HG03066 (cell line): ENCODE results near the gene CLASP1.
A peak's percentile ranks its signal among the peaks of the same experiment; 100 is the strongest.
"Not testable (repeated sequence)": the region's sequence is repeated elsewhere in the genome, so short reads cannot be mapped to it uniquely, and the experiment has no call there.

ENCODE experiments used
- ATAC-seq: cut with Tn5 transposase; IDR thresholded peaks from one replicate; pipeline ENCODE4 v1.9.1; 2021; ENCODE audit warnings: low read depth; ENCODE audit not compliant: unreplicated experiment

Gene CLASP1

DNA sequence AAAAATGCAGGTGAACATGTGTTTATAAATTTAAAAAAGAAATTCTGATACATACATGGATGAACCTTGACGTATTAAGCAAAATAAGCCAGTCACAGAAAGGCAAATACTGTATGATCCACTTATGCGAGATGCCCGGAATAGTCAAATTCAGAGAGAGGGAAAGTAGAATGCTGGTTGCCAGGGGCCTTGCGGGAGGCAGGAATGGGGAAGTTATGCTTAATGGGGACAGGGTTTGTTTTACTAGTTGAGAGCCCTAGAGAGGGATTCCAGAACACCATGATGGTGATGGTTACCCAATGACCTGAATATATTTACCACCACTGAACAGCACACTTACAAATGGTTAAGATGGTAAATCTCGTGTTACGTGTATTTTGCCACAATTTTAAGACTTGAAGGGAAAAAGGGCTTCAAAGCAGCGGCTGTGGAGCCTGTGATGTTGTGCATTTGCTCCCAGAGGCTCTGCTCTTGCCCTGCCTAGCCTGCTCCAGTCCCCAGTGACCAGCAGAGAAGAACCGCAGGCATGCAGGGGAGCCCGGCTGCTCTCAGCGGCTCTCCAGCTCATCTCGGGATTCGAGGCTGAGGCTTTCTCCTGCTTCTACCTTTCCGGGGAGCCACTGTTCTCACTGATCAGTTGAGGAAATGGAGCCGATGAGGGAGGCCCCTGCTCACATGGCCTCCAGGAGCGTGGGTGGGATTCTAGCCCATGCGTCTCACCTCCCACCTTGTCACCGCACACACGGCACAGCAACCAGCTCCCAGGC, 312.6 kb downstream of the CLASP1 start:
- no peak for ATAC-seq

DNA sequence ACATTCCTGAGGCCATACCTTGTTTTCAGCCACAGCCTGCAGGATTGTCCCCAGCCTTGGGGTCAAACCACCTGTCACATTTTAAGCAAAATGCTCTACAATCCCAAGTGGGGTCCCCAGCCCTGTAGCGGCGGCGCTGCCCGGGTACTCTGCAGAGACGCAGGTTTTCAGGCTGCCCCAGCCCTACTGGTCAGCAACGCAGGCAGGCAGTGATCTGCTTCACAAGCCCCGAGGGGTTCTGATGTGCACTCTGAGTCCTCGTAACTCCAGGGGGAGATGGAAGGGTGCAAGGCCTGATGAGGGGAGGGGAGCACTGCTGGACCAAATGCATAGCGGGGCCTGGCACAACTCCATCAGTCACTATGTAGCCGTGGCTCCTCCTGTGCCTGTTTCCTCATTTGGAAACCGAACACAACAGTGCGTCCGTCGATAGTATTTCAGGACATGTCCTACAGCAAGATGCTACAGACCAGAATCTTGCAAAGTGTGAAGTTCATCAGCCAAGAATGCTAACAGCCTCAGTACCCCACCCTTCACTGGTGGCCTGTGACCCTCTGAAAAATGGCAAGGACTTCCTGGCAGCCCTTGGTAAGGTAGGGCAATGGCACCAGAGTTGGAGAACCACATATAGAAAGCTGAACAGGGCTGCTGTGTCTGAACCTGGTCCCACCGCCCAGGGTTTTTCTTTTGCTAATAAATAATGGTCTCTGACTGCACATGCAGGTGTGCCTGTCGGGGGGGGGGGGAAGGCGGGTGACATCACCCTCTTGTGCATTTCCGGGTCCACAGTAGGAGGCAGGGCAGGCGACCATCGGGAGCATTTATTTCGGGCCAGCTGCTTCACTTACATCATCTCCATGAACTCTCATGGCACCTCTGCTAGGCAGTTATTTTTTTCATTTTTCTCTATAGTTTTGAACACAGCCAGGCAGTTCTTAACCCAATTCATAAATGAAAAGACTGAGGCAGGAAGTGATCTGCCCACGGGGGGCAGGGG, 313.7 kb downstream of the CLASP1 start:
- no peak for ATAC-seq

DNA sequence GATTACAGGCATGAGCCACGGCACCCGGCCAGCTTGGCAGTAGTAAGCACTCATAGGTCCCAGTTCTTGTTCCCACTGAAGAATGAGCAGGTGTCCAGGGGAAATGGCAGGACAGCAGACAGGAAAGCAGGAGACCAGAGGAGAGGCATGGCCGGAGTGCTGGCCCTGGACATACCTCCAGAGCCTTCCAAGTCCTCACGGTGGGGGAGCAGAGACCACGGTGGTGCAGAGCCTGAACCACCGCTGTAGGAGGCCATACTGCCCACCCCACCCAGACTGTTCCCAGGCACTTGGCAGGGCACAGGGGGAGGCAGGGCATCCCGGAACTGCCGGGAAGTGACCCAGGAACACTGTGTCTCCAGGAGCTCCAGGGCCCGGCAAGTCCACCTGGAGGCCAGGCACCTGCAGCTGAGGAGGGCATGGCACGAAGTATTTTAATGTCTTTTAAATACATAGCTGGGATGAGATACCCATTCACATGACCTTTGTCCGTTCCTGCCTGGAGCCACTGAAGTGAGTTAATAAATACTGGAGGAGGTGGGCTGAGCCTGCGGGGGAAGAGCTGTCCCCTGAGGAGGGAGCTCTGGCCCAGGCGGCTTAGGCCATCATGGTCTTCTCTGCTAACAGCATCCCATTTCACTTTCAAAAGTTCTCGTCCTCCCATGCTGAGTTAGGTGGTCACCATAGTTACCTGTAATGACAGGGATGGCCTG, 314.5 kb downstream of the CLASP1 start:
- peak; percentile 15 for ATAC-seq

DNA sequence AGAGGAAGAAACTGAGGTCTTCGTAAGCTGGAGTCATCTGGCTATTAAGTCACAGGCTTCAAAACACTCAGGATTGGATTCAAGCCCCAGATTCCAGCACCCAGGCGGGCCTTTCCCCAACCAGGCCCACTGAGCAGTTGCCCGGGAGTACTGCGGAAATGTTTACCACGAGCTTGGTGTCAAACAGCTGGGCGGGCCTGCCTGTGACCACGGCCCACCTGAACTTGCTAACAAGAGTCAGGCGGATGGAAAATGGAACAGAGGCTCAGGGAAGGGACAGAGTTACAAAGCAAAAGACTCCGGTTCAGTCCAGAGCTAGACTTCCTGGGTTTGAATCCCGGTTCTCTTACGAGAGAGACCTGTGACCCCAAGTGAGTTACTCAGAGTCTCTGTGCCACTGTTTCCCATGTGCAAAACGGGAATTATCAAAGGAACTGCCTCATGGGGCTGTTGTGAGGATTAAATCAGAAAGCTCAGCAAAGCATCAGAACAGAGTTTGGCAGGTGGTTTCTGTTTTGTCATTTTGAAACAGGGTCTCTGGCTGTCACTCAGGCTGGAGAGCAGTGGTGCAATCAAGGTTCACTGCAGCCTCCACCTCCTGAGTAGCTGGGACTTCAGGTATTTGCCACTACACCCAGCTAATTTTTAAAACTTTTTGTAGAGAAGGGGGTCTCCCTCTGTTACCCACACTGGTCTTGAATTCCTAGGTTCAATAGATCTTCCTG, 315.3 kb downstream of the CLASP1 start:
- peak; percentile 62 for ATAC-seq

DNA sequence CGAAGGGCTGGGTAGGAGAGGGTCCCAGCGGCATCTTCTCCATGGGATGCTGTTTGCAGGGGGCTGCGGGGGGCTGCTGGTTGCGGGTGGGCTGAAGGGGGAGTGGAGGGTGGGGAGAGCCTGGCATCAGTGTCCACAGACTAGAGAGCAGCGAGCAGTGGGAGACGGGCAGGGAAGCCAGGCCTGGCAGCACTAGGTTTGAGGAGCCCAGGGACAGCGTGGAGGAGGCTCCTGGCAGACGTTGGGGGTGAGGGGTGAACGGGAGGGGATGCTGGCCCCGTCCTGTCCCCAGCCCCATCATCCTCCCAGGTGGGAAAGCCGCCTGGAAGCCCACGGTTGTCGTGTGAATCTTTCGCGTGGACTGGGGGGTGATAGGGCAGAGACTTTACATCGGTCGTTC, 316.0 kb downstream of the CLASP1 start:
- ATAC-seq, result no peak

DNA sequence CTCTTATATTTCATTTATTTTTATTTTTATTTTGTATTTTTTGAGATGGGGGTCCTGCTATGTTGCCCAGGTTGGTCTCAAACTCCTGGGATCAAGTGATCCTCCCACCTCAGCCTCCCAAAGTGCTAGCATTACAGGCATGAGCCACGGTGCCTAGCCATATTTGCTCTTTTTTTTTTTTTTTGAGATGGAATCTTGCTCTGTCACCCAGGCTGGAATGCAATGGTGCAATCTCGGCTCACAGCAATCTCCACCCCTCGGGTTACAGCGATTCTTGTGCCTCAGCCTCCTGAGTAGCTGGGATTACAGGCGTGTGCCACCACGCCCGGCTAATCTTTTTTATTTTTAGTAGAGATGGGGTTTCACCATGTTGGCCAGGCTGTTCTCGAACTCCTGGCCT, 317.9 kb downstream of the CLASP1 start:
- not testable (repeated sequence) for ATAC-seq

DNA sequence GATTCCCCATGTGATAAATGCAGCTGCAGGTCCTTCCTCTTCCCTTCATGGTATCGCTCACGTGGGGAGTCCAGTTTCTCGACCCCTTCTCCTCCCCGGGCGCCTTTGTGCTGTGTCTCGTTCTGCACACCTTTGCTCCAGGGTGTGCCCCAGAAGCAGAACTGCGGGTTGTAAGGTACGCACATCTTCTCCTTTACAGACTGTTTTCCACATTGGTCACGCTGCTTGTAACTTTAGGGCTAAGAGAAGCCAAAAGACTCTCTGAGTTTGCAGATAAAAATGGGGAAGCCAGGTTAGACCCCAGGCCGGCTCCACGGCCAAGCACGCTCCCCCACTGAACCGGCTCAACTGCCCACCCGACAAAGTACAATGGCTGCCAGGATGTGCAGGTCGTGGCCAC, 318.3 kb downstream of the CLASP1 start:
- no peak for ATAC-seq

DNA sequence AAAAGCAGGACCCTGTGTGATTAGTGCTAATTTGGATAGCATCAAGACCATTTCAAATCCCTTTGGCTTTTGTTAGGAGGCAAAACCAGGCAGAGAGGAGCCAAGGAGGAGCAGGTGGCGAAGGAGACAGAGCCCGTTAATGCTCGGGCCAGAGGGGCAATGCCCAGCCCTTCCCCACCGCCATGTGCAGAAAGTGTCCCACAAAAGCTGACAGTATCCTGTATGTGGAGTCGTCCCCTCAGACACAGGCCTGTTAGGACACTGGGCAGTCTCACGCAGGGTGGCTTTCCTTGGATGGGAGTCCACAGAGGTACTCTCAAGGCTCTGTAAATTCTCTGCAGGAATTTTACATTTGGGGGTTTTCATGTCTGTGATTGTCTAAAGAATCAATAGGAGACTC, 319.5 kb downstream of the CLASP1 start:
- no peak for ATAC-seq

DNA sequence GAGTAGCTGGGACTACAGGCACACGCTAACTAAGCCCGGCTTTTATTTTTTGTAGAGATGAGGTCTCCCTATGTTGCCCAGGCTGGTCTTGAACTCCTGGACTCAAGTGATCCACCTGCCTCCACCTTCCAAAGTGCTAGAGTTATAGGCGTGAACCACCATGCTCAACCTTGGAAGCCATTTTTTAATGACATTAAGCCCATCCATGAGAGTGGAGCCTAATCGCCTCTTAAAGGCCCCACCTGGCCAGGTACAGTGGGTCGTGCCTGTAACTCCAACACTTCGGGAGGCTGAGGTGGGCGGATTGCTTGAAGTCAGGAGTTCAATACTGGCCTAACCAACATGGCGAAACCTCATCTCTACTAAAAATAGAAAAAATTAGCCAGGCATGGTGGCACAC, 322.6 kb downstream of the CLASP1 start:
- no peak for ATAC-seq

DNA sequence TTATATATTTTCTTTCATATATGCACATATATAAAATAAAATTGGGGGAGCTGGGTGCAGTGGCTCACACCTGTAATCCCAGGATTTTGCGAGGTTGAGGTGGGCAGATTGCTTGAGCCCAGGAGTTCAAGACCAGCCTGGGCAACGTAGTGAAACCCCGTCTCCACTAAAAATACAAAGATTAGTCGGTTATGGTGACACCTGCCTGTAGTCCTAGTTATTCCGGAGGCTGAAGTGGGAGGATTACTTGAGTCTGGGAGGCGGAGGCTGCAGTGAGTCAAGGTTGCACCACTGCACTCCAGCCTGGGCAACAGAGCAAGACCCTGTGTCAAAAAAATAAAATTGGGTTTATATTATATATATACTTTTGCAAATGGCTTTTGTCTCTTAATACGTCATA, 324.7 kb downstream of the CLASP1 start:
- no peak for ATAC-seq

DNA sequence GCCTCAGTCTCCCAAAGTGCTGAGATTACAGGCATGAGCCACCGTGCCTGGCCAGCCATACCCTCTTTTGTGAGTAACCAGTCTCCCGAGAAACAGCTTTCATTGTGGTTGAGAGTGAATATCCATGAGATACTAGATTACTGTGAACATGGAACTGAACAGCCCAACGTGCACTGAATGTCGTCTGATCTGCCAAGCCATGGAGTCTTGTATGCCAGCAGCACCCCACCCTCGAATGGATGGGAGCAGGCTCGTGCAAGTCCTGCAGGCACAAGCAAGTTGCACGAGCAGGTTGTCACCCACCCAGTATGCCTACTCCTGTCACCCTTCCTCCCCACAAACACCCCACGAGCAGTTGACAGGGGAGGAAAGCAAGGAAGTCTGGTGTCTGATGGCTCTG, 327.8 kb downstream of the CLASP1 start:
- no peak for ATAC-seq

DNA sequence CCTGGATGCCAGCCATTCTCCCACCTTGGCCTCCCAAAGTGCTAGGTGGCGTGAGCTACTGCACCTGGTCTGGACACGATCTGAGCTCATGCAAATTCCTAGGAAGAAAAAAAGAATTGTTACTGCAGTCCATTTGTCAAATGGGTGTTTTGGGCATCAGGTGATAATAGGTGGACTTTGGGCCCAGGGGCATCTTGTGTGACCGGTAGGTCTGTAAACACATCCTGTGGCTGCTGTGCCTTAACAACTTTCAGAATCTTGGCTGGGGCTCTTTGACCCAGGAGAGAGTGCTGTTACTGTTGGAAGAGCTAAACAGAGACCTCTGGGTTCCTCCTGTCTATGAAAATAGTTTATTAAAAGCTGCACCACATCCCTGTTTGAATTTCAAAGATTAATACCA, 329.3 kb downstream of the CLASP1 start:
- no peak for ATAC-seq

DNA sequence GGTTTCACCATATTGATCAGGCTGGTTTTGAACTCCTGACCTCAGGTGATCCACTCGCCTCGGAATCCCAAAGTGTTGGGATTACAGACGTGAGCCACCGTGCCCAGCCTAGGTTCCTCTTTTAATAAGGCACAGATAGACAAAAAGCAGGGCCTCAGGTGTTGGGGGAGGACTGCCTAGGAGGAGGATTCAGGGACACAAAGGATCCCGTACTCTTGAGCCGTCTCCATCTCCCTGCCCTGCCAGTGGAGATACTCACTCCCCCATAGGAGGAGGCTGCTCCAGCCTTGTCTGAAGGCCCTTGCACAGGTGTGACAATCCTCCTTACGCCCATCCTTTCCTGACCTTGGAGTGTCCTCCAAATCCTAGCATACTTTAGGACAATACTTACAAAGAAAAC, 332.3 kb downstream of the CLASP1 start:
- no peak for ATAC-seq

DNA sequence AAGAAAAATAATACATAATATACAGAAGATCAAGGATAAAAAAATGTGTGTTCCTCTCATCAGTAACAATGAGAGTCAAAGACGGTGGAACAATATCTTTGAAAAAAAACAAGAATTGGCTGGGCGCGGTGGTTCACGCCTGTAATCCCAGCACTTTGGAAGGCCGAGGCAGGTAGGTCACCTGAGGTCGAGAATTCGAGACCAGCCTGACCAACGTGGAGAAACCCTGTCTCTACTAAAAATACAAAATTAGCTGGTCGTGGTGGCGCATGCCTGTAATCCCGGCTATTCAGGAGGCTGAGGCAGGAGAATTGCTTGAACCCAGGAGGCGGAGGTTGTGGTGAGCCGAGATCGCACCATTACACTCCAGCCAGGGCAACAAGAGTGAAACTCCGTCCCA, 335.6 kb downstream of the CLASP1 start:
- ATAC-seq, result not testable (repeated sequence)

DNA sequence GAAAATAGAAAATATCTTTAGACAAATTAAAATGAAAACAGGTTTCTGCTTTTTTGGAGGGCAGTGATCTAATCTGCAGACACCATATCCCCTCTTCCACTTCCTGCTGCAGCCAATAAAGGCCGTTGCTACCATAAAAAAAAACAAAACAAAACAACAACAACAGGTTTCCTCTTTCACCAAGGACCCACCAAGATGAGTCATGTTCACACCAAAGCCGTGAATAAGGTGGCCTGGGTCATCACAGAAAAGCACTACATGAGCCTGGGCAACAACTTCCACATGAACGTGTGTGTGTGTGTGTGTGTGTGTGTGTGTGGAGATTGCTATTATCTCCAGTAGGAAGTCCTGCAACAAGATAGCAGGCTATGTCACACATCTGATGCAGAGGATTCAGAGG, 339.5 kb downstream of the CLASP1 start:
- peak; percentile 96 for ATAC-seq

DNA sequence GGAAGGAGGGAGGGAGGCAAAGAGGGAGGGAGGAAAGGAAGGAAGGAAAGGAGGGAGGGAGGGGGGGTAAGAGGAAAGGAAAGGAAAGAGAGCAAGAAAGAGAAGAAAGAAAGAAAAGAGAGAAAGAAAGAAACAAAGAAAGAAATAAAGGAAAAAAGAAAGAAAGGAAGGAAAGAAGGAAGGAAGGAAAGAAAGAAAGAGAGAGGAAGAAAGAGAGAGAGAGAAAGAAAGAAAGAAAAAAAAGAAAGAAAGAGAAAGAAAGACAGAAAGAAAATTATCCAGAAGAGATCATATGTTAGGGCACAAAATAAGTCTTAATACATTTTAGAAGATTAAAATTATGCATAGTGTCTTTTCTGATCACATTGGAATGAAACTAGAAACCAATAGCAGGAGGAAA, 339.9 kb downstream of the CLASP1 start:
- no peak for ATAC-seq

DNA sequence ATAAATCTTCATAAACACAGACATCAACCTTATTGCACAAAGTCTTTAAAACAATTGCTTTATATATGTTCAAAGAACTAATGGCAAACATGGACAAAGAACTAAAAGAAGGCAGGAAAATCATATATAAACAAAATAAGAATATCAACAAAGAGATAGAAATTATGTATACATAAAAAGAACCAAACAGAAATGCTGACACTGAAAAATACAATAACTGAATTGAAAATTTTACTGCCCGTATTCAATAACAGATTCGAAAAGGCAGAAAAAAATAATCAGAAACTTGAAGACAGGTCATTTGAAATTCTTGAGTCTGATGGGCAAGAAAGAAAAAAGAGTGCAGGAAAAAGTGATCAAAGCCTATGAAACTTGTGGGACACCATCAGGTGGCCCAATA, 342.2 kb downstream of the CLASP1 start:
- ATAC-seq, result no peak

DNA sequence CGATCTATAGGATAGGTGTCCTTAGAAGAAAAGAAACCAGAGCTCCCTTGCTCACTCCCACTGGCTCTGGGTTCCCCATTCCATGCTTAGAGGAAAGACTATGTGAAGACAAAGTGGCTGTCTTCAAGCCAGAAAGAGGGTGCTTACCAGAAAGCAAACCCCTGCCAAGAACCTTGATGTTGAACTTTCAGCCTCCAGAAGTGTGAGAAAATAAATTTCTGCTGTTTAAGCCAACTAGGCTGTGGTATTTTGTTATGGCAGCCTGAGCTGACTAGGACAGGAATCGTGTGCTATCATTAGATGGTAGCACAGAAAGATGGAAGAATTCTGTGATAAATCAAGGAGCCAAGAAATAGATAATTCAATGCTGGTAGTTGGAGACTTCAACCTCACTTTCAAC, 344.3 kb downstream of the CLASP1 start:
- no peak for ATAC-seq

DNA sequence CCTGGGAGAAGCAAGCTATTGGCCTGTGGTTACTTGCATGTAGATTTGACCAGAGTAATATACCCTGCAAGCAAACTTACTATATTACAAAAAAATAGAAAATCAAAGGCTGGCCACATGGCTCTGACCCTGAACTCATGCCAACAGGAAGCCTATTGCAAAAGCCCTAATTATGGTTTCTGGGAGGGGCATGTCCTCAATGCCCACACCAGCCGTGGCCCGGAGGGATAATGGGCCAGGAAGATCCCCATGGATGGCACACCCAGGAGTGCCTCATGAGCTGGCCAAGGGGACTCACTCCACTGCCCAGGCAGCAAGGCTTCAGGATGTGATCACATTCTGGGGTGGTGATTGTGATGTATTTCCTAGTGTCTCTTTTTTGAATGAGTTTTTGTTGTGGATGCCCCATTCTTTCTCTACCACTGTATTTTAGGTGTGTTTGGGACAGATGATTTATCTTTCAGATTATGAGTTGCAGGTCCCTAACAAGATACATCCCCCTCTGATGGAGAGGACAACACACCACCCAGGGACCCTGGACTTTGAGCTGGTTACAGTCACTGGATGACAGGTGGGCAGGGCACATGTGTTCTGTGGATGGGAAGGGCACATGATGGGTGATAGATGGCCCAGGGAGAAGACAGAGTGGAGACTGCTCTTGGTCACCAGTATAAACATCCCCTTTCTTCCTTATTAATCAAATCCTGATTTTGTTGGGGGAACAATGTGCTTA, 345.6 kb downstream of the CLASP1 start:
- no peak for ATAC-seq

DNA sequence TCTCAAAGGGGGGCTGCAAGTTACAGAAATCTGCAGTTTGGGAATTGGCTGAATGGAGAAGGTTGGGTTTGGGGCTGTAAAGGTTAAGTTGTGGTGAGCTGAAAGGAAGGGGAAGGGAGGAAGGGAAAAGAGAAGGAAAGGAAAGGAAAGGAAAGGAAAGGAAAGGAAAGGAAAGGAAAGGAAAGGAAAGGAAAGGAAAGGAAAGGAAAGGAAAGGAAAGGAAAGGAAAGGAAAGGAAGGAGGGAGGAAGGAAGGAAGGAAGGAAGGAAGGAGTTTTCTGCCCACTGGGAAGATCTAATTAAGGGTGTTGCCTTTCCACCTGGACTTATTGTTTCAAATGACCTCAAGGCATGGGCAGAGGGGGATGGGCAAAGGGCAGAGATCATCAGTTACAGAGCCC, 348.1 kb downstream of the CLASP1 start:
- not testable (repeated sequence) for ATAC-seq
